HG03045 (cell line): ENCODE measurements around the gene KRTAP10-7.
"Not testable (repeated sequence)": the region's sequence is repeated elsewhere in the genome, so short reads cannot be mapped to it uniquely, and the experiment has no call there.

Experiments used
- ATAC-seq: cut with Tn5 transposase; IDR thresholded peaks from one replicate; pipeline ENCODE4 v1.9.1; 2021; ENCODE audit warnings: mild to moderate bottlenecking, moderate library complexity; ENCODE audit not compliant: unreplicated experiment

The KRTAP10-7 gene

DNA sequence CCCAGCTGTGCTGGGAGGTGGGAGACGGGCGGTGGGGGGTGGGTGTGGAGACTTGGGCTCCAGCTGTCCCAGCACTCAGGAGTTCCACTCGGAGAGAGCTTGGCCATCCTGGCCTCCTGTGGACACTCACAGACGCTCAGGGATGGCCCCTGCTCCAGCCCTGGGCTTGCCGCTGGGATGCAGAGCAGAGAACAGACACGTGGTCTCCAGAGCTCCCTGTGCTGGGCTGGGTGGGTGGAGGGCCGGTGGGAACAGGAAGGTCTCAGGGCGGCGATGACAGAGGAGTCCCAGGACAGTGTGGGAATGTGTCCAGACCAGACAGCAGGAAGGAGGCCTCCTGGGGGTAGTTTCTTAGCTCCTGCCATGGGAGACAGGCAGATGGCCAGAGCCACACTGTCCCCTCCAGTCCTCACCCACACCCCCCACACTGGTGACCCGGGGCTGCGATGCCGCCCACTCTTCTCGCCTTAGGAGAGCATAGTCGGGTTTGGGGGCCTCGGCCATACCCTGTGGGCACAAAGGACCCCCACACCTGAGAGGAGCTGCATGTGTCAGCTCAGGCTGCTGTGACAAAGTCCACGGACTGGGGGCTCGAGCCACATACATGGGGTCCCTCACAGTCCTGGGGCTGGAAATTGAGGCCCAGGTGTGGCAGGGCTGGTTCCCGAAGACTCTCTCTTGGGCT is 28.5 kb downstream of the KRTAP10-7 start:
- no peak for ATAC-seq

DNA sequence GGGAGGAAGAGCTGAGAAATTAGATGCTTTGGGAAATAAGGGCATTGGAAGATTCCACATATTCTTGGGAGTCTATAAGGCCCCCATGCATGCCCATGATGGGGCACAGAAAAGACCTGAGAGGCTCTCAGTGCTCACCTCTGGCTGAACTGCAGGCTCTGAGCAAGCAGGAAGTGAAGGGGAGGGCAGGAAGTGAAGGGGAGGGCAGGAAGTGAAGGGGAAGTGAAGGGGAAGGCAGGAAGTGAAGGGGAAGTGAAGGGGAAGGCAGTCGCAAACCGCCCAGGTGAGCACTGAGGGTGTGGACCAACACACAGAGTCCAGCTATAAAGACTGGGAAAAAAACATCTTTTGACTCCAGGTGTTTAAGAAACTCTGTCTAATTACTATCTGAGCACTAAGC is 30.0 kb downstream of the KRTAP10-7 start:
- no peak for ATAC-seq

DNA sequence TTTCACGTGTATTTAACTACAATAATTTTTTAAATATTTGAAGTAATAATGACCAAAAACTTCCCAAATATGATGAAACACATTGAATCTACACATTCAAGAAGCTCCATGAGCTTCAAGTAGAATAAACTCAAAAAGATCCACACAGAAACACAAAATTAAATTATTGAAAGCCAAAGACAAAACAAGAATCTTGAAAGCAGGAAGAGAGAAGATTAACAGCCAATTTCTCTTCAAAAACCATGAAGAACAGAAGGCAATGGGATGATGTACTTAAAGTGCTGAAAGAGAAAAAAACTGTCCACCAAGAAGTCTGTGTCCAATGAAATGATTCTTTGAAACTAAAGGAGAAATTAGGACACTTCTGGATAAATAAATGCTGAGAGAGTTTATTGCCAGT is 31.7 kb downstream of the KRTAP10-7 start:
- ATAC-seq, result no peak

DNA sequence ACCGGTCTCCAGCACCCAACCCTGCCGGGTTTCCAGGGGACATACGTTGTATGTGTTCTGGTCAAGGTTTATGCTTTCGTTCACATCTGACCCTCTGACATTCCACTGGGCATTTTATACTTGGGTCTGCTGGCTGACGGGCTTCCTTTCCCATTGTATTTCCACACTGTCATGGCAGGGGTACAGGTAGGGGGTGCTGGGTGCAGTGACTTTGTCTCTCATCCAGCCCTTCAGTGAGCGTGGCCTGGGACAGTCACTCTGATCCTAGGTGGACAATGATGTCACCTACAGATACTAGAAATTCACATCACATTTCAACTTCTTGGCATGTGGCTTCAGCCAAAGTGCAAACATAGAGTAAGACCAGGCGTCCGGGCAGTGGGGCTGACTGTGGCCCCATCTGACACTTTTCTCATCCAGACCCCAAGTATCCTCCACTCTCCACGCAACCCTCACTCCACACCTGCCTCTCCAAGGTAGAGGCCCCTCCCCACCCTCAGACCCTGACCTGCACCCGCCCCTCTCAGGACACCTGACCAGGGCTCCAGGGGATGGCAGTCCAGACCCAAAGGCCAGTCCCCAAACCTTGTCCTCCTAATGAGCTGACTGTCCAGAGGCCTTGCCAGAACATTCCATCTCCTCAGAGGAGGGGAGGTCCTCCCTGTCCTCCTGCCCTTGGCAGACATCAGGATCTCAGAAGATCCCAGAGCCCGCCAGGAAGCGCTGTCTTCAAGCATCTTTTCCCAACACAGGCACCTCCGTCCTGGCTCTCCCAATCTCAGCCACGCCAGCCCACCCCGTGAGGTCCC is 36.0 kb downstream of the KRTAP10-7 start:
- no peak for ATAC-seq

DNA sequence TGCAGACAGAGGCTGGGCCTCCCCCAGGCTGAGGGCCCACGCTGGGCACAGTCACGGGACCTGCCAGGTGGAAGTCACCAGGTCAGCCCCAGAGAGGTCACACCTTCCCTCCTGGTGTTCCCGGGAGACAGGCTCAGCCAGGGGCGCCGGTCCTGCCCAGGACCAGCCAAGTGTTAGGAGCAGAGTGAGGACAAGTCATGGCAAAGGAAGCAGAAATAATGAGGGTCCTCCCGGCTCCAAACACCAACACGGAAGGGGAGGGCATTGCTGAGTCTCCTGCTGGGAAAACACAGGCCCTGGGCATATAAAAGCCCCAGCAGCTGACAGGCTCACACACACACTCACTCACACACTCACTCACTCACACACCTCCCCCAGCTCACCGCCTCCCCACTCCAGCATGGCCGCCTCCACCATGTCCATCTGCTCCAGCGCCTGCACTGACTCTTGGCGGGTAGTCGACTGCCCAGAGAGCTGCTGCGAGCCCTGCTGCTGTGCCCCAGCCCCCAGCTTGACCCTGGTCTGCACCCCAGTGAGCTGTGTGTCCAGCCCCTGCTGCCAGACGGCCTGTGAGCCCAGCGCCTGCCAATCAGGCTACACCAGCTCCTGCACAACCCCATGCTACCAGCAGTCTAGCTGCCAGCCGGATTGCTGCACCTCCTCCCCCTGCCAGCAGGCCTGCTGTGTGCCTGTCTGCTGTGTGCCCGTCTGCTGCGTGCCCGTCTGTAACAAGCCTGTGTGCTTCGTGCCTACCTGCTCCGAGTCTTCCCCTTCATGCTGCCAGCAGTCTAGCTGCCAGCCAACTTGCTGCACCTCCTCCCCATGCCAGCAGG is 36.8 kb downstream of the KRTAP10-7 start, which contains the start of gene KRTAP10-10:
KRTAP10-10 (plus strand) TSS at position 339 of the 833 bp plus-strand sequence; CDS start at position 401, 62 bp downstream.
- no peak for ATAC-seq

DNA sequence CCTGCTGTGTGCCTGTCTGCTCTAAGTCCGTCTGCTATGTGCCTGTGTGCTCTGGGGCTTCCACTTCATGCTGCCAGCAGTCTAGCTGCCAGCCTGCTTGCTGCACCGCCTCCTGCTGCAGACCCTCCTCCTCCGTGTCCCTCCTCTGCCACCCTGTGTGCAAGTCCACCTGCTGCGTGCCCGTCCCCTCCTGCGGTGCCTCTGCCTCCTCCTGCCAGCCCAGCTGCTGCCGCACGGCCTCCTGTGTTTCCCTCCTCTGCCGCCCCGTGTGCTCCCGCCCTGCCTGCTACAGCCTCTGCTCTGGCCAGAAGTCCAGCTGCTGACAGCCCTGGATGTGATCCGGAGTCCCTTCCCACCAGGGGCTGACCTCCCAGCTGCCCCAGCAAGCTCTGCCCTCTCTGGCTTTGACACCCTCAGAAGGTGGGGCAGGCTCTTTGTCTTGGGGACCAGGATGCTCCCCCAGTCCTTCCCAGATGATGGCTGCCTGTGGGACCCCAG is 37.5 kb downstream of the KRTAP10-7 start:
- ATAC-seq, result not testable (repeated sequence)

DNA sequence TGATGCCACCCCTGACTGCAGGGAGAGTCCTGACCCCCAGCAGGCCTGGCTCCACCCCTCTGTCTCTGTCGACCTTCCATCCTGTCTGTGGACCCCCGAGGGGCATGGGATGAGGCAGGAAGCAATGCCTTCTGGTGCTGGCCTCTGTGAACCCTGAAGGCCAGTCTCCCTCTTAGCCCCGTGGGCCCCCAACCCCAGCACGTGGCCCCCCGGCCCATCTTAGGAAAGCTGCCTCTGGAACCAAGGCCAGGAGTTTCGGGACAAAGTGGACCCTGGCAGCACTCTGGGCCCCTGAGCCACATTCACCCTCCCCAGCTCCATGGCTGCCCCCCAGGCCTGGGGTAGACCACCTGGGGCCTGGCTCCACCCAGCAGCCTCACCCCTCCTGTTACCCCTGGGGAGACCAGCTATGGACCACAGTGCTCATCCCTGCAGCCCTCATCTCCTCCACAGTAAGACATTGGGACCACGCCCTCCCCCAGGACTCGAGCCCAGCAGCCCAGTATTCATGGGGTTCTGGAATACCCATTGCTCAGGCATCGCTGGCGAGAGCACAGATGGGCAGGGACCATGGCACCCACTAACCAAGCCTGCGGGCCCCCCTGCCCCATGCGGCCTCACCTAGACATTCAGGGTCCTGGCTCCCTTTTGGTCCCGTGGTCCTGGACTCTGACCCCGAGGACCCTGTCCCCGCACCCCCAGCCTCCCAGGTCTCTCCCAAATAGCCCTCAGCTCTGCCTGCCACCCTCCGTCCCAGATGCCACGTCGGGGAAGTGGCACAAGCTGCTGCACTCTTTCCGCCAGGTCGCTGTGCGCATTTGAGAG is 38.3 kb downstream of the KRTAP10-7 start:
- ATAC-seq, result not testable (repeated sequence)

DNA sequence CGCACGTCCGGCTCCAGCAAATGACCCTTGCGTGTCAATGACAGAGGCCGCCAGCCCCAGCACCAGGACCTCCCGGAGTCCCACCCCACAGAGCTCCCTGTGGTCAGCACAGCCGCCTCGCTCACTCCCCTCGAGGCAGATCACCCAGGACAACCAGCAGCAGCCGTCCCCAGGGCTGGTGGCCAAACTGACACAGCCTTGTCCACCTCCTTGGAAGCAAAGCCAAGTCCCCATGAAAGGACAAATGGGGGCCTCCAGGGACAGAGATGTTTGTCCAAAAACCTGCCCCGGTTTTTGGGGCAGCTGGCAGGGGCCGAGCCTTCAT is 38.9 kb downstream of the KRTAP10-7 start:
- ATAC-seq, result no peak

DNA sequence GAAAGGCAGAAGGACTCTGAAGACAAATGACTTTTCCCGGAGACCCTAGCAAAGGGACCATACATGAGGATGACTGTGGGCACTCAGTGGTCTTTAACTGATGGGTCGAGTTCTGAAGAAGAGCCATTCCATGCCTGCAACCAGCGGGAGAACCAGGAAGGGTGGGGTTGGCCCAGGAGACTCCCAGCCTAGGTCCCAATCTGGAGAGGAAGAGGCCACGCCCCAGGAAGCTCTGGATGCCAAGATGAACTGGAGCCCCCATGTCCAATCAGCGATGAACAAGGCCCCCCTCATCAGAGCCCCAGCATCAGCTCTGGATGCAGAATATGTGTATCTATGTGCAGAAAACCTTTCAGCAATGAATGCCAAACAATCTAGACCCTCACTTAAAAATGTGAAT is 40.4 kb downstream of the KRTAP10-7 start:
- ATAC-seq, result no peak

DNA sequence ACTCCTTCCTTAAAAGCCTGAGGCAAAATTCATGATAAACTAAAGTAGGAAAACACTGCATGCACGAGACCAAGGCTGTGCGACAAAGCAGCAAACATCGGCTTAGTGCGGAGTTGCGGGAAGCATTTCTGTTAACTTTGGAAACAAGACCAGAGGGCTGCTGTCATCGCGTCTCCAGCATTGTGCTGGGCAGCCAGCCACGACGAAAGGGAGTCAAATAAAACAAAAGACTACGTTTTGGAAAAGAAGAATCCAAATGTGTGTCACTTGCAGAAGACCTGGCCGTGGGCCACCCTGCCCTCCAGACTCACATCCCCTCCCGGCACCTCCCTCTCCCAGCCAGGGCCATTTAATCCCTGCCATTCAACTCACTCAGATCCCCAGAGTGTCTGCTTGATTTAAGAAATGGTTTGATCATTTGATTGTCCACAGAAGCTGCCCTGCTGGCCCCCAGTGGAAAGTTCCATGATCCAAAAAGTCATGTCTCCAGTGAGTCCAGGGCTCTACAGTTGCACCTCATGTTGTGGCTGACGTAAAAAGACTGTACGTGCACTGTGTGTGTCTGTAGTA is 43.4 kb downstream of the KRTAP10-7 start:
- ATAC-seq, result no peak

DNA sequence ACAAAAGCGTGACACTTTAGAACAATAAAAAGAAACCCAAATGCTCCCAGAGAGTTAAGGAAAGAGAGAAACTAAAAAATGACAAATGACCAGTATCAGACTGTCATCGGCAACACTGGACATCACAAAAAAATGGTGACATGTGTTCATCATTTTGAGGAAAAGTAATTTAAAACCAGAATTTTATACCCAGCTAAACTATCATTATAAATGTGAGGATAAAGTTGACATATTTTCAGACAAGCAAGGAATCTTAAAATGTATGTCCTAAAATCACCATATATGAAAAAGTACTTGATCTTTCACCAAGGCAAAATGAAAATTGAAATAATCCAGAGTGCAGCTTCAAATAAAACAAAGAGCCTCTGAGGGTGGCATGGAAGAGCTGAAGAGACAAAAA is 44.5 kb downstream of the KRTAP10-7 start:
- ATAC-seq, result no peak

DNA sequence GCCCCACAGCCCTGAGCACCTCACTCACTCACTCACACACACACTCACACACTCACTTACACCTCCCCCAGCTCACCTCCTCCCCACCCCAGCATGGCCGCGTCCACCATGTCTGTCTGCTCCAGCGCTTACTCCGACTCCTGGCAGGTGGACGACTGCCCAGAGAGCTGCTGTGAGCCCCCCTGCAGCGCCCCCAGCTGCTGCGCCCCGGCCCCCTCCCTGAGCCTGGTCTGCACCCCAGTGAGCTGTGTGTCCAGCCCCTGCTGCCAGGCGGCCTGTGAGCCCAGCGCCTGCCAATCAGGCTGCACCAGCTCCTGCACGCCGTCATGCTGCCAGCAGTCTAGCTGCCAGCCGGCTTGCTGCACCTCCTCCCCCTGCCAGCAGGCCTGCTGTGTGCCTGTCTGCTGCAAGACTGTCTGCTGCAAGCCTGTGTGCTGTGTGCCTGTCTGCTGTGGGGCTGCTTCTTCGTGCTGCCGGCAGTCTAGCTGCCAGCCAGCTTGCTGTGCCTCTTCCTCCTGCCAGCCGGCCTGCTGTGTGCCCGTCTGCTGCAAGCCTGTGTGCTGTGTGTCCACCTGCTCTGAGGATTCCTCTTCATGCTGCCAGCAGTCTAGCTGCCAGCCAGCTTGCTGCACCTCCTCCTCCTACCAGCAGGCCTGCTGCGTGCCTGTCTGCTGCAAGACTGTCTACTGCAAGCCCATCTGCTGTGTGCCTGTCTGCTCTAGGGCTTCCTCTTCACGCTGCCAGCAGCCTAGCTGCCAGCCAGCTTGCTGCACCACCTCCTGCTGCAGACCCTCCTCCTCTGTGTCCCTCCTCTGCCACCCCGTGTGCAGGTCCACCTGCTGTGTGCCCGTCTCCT is 46.2 kb downstream of the KRTAP10-7 start, which contains the start of gene KRTAP10-11:
KRTAP10-11 (plus strand) TSS at position 49 of the 856 bp plus-strand sequence; CDS start at position 94, 45 bp downstream.
- not testable (repeated sequence) for ATAC-seq

DNA sequence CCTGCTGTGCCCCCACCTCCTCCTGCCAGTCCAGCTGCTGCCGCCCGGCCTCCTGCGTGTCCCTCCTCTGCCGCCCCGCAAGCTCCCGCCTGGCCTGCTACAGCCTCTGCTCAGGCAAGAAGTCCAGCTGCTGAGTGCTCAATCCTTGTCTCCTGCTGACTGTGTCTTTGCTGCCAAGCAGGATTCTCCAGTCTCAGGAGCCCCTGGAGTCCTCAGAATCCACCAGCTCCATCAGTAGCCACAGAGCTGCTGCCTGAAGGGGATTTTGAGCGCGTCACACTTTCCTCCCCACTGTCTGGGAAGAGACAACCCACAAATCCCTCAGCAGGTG is 46.8 kb downstream of the KRTAP10-7 start:
- ATAC-seq, result no peak

DNA sequence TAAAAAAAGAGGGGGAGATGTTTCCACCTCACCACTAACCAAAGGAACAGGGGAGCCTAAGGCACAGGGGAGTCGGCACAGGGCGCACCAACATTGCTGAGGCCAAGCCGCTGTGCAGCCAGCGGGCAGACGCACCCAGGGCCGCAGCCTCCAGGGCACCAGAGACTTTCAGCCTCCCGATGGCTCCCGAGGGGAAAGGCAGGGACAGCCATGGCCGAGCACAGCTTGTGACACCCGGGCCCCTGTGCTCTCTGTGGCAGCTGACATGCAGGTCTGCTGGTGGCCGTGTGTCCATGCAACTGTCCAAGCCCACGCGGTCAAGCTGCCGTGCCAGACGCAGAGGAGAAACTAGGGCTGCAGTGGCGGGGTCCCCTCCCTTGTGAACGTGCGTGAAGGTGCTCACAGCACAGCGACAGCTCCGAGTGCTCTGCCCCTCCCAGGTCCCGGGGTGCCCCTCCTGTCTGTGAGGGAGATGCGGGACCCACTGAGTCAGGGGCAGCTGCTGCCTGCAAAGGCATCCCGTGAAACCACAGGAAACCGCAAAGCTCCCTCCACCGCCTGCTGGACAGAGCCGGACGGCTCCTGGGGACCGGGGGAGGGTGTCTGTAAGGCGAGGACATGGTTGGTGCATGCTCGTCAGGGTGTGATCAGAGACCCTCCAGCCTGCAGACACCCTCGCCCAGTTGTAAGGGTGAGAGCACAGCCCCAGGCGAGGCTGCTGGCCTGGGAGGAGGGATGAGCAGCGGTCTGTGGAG is 48.3 kb downstream of the KRTAP10-7 start:
- no peak for ATAC-seq

DNA sequence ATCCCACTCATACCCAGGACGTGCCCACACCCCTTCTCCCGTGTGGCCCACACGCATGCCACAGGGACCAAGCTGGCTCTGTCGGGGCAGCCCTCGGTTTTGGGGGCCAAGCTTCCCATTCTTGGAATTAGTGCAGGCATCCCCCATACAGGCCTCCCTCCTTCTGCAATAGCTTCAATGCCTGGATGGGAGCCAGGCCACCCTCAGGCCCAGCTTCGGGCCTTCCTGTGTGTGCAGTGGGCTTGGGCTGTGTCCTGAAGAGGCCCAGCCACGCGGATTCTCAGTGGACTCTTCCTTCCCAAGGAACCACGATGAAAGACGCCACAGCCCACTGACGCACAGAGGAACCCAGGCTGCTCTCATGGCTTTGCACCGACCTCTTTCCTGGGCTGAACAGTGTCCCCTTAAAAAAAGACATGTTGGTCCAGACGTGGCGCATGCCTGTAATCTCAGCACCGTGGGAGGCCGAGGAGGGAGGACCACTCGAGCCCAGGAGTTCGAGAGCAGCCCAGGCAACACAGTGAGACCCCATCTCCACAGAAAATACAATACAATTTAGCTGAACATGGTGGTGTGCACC is 49.2 kb downstream of the KRTAP10-7 start:
- no peak for ATAC-seq

DNA sequence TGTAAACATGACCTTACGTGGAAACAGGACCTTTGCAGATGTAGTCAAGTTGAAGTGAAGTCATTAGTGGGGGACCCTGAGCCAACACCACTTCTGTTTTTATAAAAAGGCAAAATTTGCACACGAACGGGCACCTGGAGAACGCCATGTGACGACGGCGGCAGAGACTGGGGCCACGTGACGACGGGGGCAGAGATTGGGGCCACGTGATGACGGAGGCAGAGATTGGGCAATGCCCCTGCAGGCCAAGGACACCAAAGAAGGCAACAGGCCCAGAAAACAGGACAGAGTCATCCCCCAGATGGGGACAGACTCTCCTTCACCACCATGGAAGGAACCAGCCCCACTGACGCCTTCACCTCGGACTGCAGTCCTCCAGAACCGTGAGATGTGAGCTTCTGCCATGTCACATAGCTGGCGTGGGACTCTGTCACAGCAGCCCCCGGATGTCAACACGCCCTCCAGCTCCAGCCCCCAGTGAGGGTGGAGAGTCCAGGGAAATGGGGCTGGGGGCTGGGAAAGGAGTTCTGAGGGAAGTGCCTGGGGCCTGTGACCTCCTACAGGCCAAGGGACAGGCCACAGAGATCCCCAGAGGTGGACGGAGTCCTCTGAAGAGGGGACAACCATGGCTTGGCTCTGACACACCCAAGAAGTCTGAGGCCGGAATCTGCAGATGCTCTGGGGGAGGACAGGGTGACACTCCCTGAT is 50.0 kb downstream of the KRTAP10-7 start:
- no peak for ATAC-seq

DNA sequence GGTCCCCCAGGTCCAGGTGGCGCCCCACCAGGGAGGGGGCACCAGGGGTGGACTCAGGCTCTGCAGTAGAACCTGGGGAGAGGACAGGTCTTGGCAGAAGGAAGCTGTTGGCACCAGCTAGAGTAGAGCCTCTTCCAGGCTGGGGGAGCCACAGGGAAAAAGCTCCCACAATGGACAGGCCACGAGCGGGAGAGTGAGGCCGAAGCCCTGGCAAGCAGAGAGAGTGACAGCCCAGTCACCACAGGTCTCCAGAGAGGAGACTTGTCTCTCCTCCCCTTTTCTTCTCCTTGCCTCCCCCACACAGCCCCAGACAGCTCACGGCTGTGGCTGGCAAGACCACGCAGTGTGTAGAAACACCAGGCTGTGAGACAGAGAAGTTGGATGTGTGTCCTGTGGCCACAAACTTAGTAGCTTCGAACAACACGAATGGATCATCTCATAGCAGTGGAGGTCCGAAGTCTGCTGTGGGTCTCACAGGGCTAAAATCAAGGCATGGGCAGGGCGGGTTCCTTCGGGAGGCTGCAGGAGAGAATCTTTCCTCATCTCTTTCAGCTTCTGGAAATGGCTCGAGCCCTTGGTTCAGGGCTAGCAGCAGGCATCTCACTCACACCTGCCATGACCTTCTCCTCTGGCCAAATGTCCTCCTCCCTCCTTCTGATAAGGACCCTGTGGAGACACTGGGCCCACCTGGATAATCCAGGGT is 50.7 kb downstream of the KRTAP10-7 start:
- ATAC-seq, result no peak
